ENCODE measurements around the gene SLC35D3.
"Not testable (repeated sequence)": the region's sequence is repeated elsewhere in the genome, so short reads cannot be mapped to it uniquely, and the experiment has no call there.

The SLC35D3 gene

GRCh38 chr6:136955123-136955522, 33.0 kb downstream of the SLC35D3 start:
- no peak overlapping the region for H3K27ac ChIP-seq
- ChIA-PET POLR2A (ENCODE audit: low non-redundant PET) (no interaction called here), CTCF (no interaction called here)
- DNase-seq (ENCODE audit: low spot score): no peak
- TF ChIP-seq CTCF (conservative IDR thresholded peaks at IDR 0.05; ENCODE audit: low read depth): no peak

- TF ChIP-seq CTCF (conservative IDR thresholded peaks at IDR 0.05; ENCODE audit: low read depth): no peak
- no peak for DNase-seq (ENCODE audit: low spot score)
- ChIA-PET POLR2A (ENCODE audit: low non-redundant PET) (no interaction called here), CTCF (interaction anchor here (0.6 kb wide), 2 partner anchors 9 to 424 kb away, joined by 3 to 4 read pairs; no protein-coding TSS in a partner anchor)
- H3K27ac ChIP-seq: no peak overlapping the region
Observed at GRCh38 chr6:136956590-136957544, 34.8 kb downstream of the SLC35D3 start.

- DNase-seq (ENCODE audit: low spot score): no peak
- ChIA-PET POLR2A (ENCODE audit: low non-redundant PET) (no interaction called here), CTCF (no interaction called here)
- H3K27ac ChIP-seq: no peak overlapping the region
- TF ChIP-seq CTCF (conservative IDR thresholded peaks at IDR 0.05; ENCODE audit: low read depth): no peak
Observed at GRCh38 chr6:136958168-136958567, 36.1 kb downstream of the SLC35D3 start.

GRCh38 chr6:136959471-136959891, 37.4 kb downstream of the SLC35D3 start:
- DNase-seq (ENCODE audit: low spot score): no peak
- POLR2A ChIA-PET (ENCODE audit: low non-redundant PET): no interaction called here
- H3K27ac ChIP-seq: no peak overlapping the region
- no peak for TF ChIP-seq CTCF (conservative IDR thresholded peaks at IDR 0.05; ENCODE audit: low read depth)
- CTCF ChIA-PET: interaction anchor here (0.9 kb wide), 1 partner anchor 54 kb away, joined by 3 read pairs; no protein-coding TSS in a partner anchor

GRCh38 chr6:136959935-136960334, 37.8 kb downstream of the SLC35D3 start:
- CTCF ChIA-PET: interaction anchor here (0.7 kb wide), 1 partner anchor 10 kb away, joined by 4 read pairs; no protein-coding TSS in a partner anchor
- DNase-seq (ENCODE audit: low spot score); H3K27ac ChIP-seq; POLR2A ChIA-PET (ENCODE audit: low non-redundant PET): not testable (repeated sequence)

GRCh38 chr6:136960781-136961180, 38.7 kb downstream of the SLC35D3 start:
- ChIA-PET CTCF (interaction anchor here (0.7 kb wide), 1 partner anchor 9 kb away, joined by 4 read pairs; no protein-coding TSS in a partner anchor), POLR2A (ENCODE audit: low non-redundant PET) (no interaction called here)
- H3K27ac ChIP-seq: no peak overlapping the region
- TF ChIP-seq CTCF (conservative IDR thresholded peaks at IDR 0.05; ENCODE audit: low read depth): no peak
- no peak for DNase-seq (ENCODE audit: low spot score)

- POLR2A ChIA-PET (ENCODE audit: low non-redundant PET): no interaction called here
- no peak for DNase-seq (ENCODE audit: low spot score)
- no peak overlapping the region for H3K27ac ChIP-seq
- CTCF ChIA-PET: no interaction called here
- no peak for TF ChIP-seq CTCF (conservative IDR thresholded peaks at IDR 0.05; ENCODE audit: low read depth)
Observed at GRCh38 chr6:136961848-136962247, 39.7 kb downstream of the SLC35D3 start.
